Astrocyte (in vitro differentiated cells and primary cell): ENCODE measurements around the gene ZNF132. TPM values are rescaled to one million over a fixed set of nuclear protein-coding genes. Genes with fewer than 3 reads are reported as not detected.
A peak's percentile ranks its signal among the peaks of the same experiment; 100 is the strongest.

Source experiments
- DNase-seq: peaks from one replicate; pipeline ENCODE4 v3.0.0-alpha.2; 2010; ENCODE audit warnings: low read depth
- FAIRE-seq: peaks from 2 replicates; lab custom pipeline; 2011; peaks lifted over from hg19 to GRCh38; lab: Jason Lieb, UNC
- H2AFZ ChIP-seq: 2 replicates; pipeline ENCODE4 v1.6.0; 2012; ENCODE audit warnings: low read depth, low read length, inconsistent platforms
- H3K27ac ChIP-seq: 2 replicates; pipeline ENCODE4 v1.5.1; 2011; ENCODE audit warnings: low read depth, low read length, inconsistent platforms
- H3K27me3 ChIP-seq: 2 replicates; pipeline ENCODE4 v1.6.0; 2011; ENCODE audit warnings: low read length, inconsistent platforms; ENCODE audit not compliant: insufficient read depth
- H3K36me3 ChIP-seq: 2 replicates; pipeline ENCODE4 v1.5.1; 2011; ENCODE audit warnings: low read length, inconsistent platforms; ENCODE audit not compliant: insufficient read depth
- H3K4me1 ChIP-seq: 2 replicates; pipeline ENCODE4 v1.5.1; 2011; ENCODE audit warnings: low read length, inconsistent platforms; ENCODE audit not compliant: insufficient read depth
- H3K4me2 ChIP-seq: 2 replicates; pipeline ENCODE4 v1.6.0; 2012; ENCODE audit warnings: low read length, inconsistent platforms
- H3K4me3 ChIP-seq: 2 replicates; pipeline ENCODE4 v1.5.1; 2011; ENCODE audit warnings: low read depth, mild to moderate bottlenecking, low read length, inconsistent platforms; ENCODE audit not compliant: insufficient read depth
- H3K79me2 ChIP-seq: 2 replicates; pipeline ENCODE4 v1.6.0; 2012; ENCODE audit warnings: mild to moderate bottlenecking, low read length, inconsistent platforms; ENCODE audit not compliant: insufficient read depth
- H3K9ac ChIP-seq: 2 replicates; pipeline ENCODE4 v1.6.0; 2012; ENCODE audit warnings: mild to moderate bottlenecking, low read length, inconsistent platforms
- H3K9me3 ChIP-seq: 2 replicates; pipeline ENCODE4 v1.5.1; 2012; ENCODE audit warnings: low read depth, mild to moderate bottlenecking, low read length, inconsistent platforms; ENCODE audit not compliant: insufficient read depth
- H4K20me1 ChIP-seq: 2 replicates; pipeline ENCODE4 v1.6.0; 2012; ENCODE audit warnings: low read length, inconsistent platforms; ENCODE audit not compliant: insufficient read depth
- H3K27ac Mint-ChIP-seq: one replicate; pipeline ENCODE4 v1.8.0; 2021; ENCODE audit warnings: mild to moderate bottlenecking, mixed read lengths; ENCODE audit not compliant: unreplicated experiment
- H3K27me3 Mint-ChIP-seq: one replicate; pipeline ENCODE4 v1.8.0; 2021; ENCODE audit warnings: low read depth, mixed read lengths; ENCODE audit not compliant: unreplicated experiment
- H3K36me3 Mint-ChIP-seq: one replicate; pipeline ENCODE4 v1.8.0; 2021; ENCODE audit warnings: low read depth, mixed read lengths; ENCODE audit not compliant: unreplicated experiment
- H3K4me1 Mint-ChIP-seq: one replicate; pipeline ENCODE4 v1.8.0; 2021; ENCODE audit warnings: low read depth, mixed read lengths; ENCODE audit not compliant: unreplicated experiment
- H3K4me3 Mint-ChIP-seq: one replicate; pipeline ENCODE4 v1.8.0; 2021; ENCODE audit warnings: mild to moderate bottlenecking, moderate library complexity, mixed read lengths; ENCODE audit not compliant: unreplicated experiment
- H3K9me3 Mint-ChIP-seq: one replicate; pipeline ENCODE4 v1.8.0; 2021; ENCODE audit warnings: mild to moderate bottlenecking, mixed read lengths; ENCODE audit not compliant: unreplicated experiment
- CTCF ChIP-seq: IDR thresholded peaks from 2 replicates; pipeline ENCODE4 v1.5.1; 2011; ENCODE audit warnings: low read depth, mild to moderate bottlenecking, inconsistent platforms, low read length, moderate library complexity; ENCODE audit not compliant: insufficient read depth
- EZH2 ChIP-seq: IDR thresholded peaks from 2 replicates; pipeline ENCODE4 v1.6.1; 2012; ENCODE audit warnings: mild to moderate bottlenecking, low read length, inconsistent platforms; ENCODE audit not compliant: insufficient read depth
- total RNA-seq: library from RNA; stranded (reverse); gene quantifications from 2 replicates; pipeline ENCODE4 v1.2.1, GENCODE V29; 2021

The ZNF132 gene
- total RNA-seq, 1 donor from 2014 or later: 1.9 TPM

GRCh38 chr19:58479736-58480480, 40.0 kb upstream of the ZNF132 start:
- no peak overlapping the region for H3K27ac Mint-ChIP-seq
- no peak overlapping the region for H3K4me3 Mint-ChIP-seq
- Histone ChIP-seq H3K9ac (no peak overlapping the region), H3K27ac (no peak overlapping the region), H3K79me2 (no peaks in the 10 kb centered on the region), H3K4me3 (no peak overlapping the region), H3K4me2 (no peak overlapping the region), H3K4me1 (peaks cover 15% of the 10 kb centered on the region), H3K36me3 (no peaks in the 10 kb centered on the region), H3K9me3 (no peaks in the 10 kb centered on the region), H3K27me3 (no peaks in the 10 kb centered on the region), H4K20me1 (no peaks in the 10 kb centered on the region), H2AFZ (no peak overlapping the region)
- H3K9me3 Mint-ChIP-seq: no peaks in the 10 kb centered on the region
- H3K27me3 Mint-ChIP-seq: no peaks in the 10 kb centered on the region
- H3K4me1 Mint-ChIP-seq: peaks cover 11% of the 10 kb centered on the region
- peaks cover 9% of the 10 kb centered on the region for H3K36me3 Mint-ChIP-seq
- TF ChIP-seq CTCF: no peak
- TF ChIP-seq EZH2: no peak
- no peak for DNase-seq
- no peak for FAIRE-seq

- H3K27me3 Mint-ChIP-seq: no peaks in the 10 kb centered on the region
These were observed 39.4 kb upstream of the ZNF132 start for GRCh38 chr19:58479303-58479702.

More at GRCh38 chr19:58479303-58479702, 39.4 kb upstream of the ZNF132 start:
- no peak overlapping the region for H2AFZ ChIP-seq
- Mint-ChIP-seq H3K9me3 (no peaks in the 10 kb centered on the region), H3K4me1 (peaks cover 17% of the 10 kb centered on the region), H3K4me3 (no peak overlapping the region), H3K27ac (peak overlapping the region; percentile 69), H3K36me3 (peaks cover 12% of the 10 kb centered on the region)
- DNase-seq: no peak
- no peak overlapping the region for H3K4me2 ChIP-seq
- H3K4me3 ChIP-seq: no peak overlapping the region
- no peaks in the 10 kb centered on the region for H3K9me3 ChIP-seq
- no peak overlapping the region for H3K9ac ChIP-seq
- H3K4me1 ChIP-seq: peaks cover 21% of the 10 kb centered on the region
- no peaks in the 10 kb centered on the region for H3K79me2 ChIP-seq
- TF ChIP-seq CTCF (no peak), EZH2 (no peak)
- no peaks in the 10 kb centered on the region for H3K27me3 ChIP-seq
- H3K27ac ChIP-seq: no peak overlapping the region
- H4K20me1 ChIP-seq: peaks cover 2% of the 10 kb centered on the region
- FAIRE-seq: no peak
- H3K36me3 ChIP-seq: no peaks in the 10 kb centered on the region
